NCI-H510A (cell line): ENCODE results near the gene KRTAP4-3.
"Not testable (repeated sequence)": the region's sequence is repeated elsewhere in the genome, so short reads cannot be mapped to it uniquely, and the experiment has no call there.

Source experiments
- DNase-seq: peaks from one replicate; lab custom pipeline; 2025; lab: John Stamatoyannopoulos, UW

KRTAP4-3 gene

GRCh38 chr17:41151525-41151924 lies 16.5 kb downstream of the KRTAP4-3 start:
- no peak for DNase-seq

GRCh38 chr17:41150026-41150425 lies 18.0 kb downstream of the KRTAP4-3 start:
- DNase-seq = no peak

- DNase-seq = no peak
Observed at GRCh38 chr17:41149652-41149985, 18.4 kb downstream of the KRTAP4-3 start, which contains the start of gene KRTAP4-5. Gene KRTAP4-5 (minus strand): TSS chr17:41149825. CDS start chr17:41149767, 58 bp downstream.

- DNase-seq = not testable (repeated sequence)
Observed at GRCh38 chr17:41148971-41149651, 18.9 kb downstream of the KRTAP4-3 start.

GRCh38 chr17:41147531-41148204 lies 20.4 kb downstream of the KRTAP4-3 start:
- DNase-seq = no peak

GRCh38 chr17:41145261-41145660 lies 22.8 kb downstream of the KRTAP4-3 start:
- DNase-seq = no peak

- no peak for DNase-seq
Observed at GRCh38 chr17:41144846-41145245, 23.2 kb downstream of the KRTAP4-3 start.

GRCh38 chr17:41141361-41141760 lies 26.7 kb downstream of the KRTAP4-3 start:
- no peak for DNase-seq

- no peak for DNase-seq
Observed at GRCh38 chr17:41140360-41141131, 27.5 kb downstream of the KRTAP4-3 start, which contains the start of gene KRTAP4-6. Gene KRTAP4-6 (minus strand): TSS chr17:41140544. CDS start chr17:41140487, 57 bp downstream.

GRCh38 chr17:41139865-41140264 lies 28.2 kb downstream of the KRTAP4-3 start:
- DNase-seq = not testable (repeated sequence)

GRCh38 chr17:41133880-41134735 lies 33.9 kb downstream of the KRTAP4-3 start:
- DNase-seq = no peak

GRCh38 chr17:41131979-41132378 lies 36.0 kb downstream of the KRTAP4-3 start:
- no peak for DNase-seq

GRCh38 chr17:41127371-41127770 lies 40.6 kb downstream of the KRTAP4-3 start:
- no peak for DNase-seq

- no peak for DNase-seq
Observed at GRCh38 chr17:41126412-41126811, 41.6 kb downstream of the KRTAP4-3 start.

- no peak for DNase-seq
Observed at GRCh38 chr17:41125064-41125463, 43.0 kb downstream of the KRTAP4-3 start.

- not testable (repeated sequence) for DNase-seq
Observed at GRCh38 chr17:41123991-41124371, 44.0 kb downstream of the KRTAP4-3 start, which contains the start of gene KRTAP4-12. Gene KRTAP4-12 (minus strand): TSS chr17:41124182. CDS start chr17:41124122, 60 bp downstream.

GRCh38 chr17:41123292-41123990 lies 44.6 kb downstream of the KRTAP4-3 start:
- DNase-seq = not testable (repeated sequence)

- DNase-seq = no peak
Observed at GRCh38 chr17:41121742-41122141, 46.3 kb downstream of the KRTAP4-3 start.

GRCh38 chr17:41119696-41120690 lies 48.0 kb downstream of the KRTAP4-3 start:
- not testable (repeated sequence) for DNase-seq

- no peak for DNase-seq
Observed at GRCh38 chr17:41118721-41119120, 49.3 kb downstream of the KRTAP4-3 start.
